ENCODE data around the gene ZNF831.

DNA sequence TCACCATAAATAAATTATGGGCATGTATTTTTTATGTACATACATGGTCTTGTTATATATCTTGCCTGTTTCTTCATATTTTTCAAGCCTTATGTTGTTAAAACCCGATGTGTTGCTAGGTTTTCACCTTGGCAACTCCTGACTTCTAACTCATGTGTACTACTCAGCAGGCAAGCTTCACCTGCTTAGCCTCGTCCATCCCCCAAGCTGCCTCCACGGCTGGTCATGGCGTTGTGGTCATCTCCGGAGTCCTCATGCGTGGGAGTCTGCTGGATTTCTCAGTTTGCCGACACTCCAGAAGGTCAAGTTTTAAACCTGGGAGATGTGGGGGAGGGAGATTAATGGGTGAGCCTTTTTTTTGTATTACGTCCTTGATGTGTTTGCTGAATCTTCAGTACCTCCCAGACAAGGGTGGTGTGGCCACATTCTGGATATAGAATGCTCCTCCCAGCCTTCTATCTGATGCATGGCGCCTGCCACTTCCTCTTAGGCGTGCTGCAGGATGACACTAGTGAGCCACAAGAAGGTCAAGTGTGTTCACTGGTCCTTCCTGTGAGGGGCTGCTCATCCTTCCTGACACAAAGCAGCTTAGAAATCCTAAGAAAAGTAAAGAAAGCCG lies 110.2 kb downstream of the ZNF831 start:
- TF ChIP-seq POLR2A (IDR thresholded peaks at IDR 0.05) = no peak
- no peak for TF ChIP-seq CTCF (IDR thresholded peaks at IDR 0.05)
- no peak for TF ChIP-seq EP300 (IDR thresholded peaks at IDR 0.05)
- no peak for TF ChIP-seq POLR2AphosphoS5 (IDR thresholded peaks at IDR 0.05)

Measured in suprapubic skin (tissue), 4 donors.